Lung (tissue), 12 donors: Measurements from ENCODE around the gene FLNB. TPM values are rescaled to one million over a fixed set of nuclear protein-coding genes. Genes with fewer than 3 reads are reported as not detected.

Experiments used
- ATAC-seq: fragments of 200-7000 bp; cut with Tn5 transposase; one replicate; pipeline ENCODE4 v1.9.1; 2020; ENCODE audit warnings: moderate number of reproducible peaks; ENCODE audit not compliant: insufficient read depth, low FRiP score
- DNase-seq, 3 donors: peaks; one replicate each; pipeline ENCODE4 v3.0.0-alpha.2; 2013 to 2017
- H3K27ac ChIP-seq, 2 donors: one replicate each; pipeline ENCODE4 v1.5.1; 2013; ENCODE audit warnings: mild to moderate bottlenecking in 2 of 2, moderate library complexity in 2 of 2, control low read depth in 1 of 2, inconsistent platforms in 1 of 2, low read depth in 1 of 2, low read length in 1 of 2
- H3K27me3 ChIP-seq, 3 donors: one replicate each; pipeline ENCODE4 v1.5.1; 2013; ENCODE audit warnings: low read length in 2 of 3; ENCODE audit not compliant: control insufficient read depth in 3 of 3, insufficient read depth in 3 of 3
- H3K36me3 ChIP-seq, 4 donors: one replicate each; pipeline ENCODE4 v1.5.1; 2013; ENCODE audit warnings: low read length in 4 of 4, mild to moderate bottlenecking in 1 of 4, moderate library complexity in 1 of 4; ENCODE audit not compliant: control insufficient read depth in 4 of 4, insufficient read depth in 4 of 4
- H3K4me1 ChIP-seq, 5 donors: one replicate each; pipeline ENCODE4 v1.5.1; 2013; ENCODE audit warnings: low read length in 5 of 5, mild to moderate bottlenecking in 2 of 5, moderate library complexity in 1 of 5; ENCODE audit not compliant: control insufficient read depth in 5 of 5, insufficient read depth in 5 of 5
- H3K4me3 ChIP-seq: one replicate; pipeline ENCODE4 v1.5.1; 2013; ENCODE audit warnings: mild to moderate bottlenecking, control low read depth, moderate library complexity
- H3K9ac ChIP-seq, 2 donors: one replicate each; pipeline ENCODE4 v1.5.1; 2013; ENCODE audit warnings: low read length in 2 of 2, control low read depth in 1 of 2; ENCODE audit not compliant: insufficient read depth in 1 of 2
- H3K9me3 ChIP-seq, 4 donors: one replicate each; pipeline ENCODE4 v1.5.1; 2013; ENCODE audit warnings: low read length in 3 of 4, mild to moderate bottlenecking in 1 of 4, moderate library complexity in 1 of 4; ENCODE audit not compliant: control insufficient read depth in 4 of 4, insufficient read depth in 3 of 4
- whole genome bisulfite sequencing, 2 donors: extraction: QIAGEN DNeasy Blood & Tissue Kit; methylation state at CpG; one replicate each; pipeline ENCODE4 v1.1.7; 2013; 5-methylcytosine and 5-hydroxymethylcytosine counted together
- polyA plus RNA-seq, 2 donors: library from polyadenylated mRNA; stranded (reverse); fragments of 200-250 nt; gene quantifications; one replicate each; pipeline ENCODE4 v1.2.1, GENCODE V29; 2013
- total RNA-seq, 2 donors: library from RNA; depleted of rRNA in 1 of 2; stranded (reverse); fragments of >200 nt in 1 of 2; gene quantifications; one replicate each; pipeline ENCODE4 v1.2.1, GENCODE V29; 2014 to 2021
- TF ChIP-seq, protein P1 (sequence below): IDR thresholded peaks from 2 replicates; pipeline ENCODE4 v1.5.1; 2012; ENCODE audit warnings: mild to moderate bottlenecking; ENCODE audit errors: control extremely low read depth, extremely low read depth
- donor health status: control.
- donor health status: control.
- donor health status: Bipolar disorder and iron deficiency.
- donor health status: healthy.
- donor health status: DM: yes; HTN: yes; CAD: no.

The FLNB gene
- total and polyA plus RNA-seq, 4 donors = 32.4 to 122 (median 93.7) TPM

DNA sequence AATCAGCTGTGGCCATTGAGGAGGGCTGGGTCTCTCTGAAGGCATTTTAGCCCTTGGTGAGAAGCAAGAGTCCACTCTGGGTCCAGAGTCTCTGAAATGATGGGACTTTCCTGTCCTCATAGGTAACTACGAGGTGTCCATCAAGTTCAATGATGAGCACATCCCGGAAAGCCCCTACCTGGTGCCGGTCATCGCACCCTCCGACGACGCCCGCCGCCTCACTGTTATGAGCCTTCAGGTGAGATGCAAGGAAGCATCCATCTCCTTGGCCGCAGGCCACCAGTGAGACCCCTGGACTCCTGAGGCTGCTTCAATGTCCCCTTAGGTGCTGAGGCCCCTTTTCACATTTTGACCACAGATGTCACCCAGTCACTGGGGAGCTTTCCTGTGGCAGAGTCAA lies 147.6 kb downstream of the FLNB start:
- DNase-seq (no peak), ATAC-seq (no peak)
- TF ChIP-seq, protein P1, sequence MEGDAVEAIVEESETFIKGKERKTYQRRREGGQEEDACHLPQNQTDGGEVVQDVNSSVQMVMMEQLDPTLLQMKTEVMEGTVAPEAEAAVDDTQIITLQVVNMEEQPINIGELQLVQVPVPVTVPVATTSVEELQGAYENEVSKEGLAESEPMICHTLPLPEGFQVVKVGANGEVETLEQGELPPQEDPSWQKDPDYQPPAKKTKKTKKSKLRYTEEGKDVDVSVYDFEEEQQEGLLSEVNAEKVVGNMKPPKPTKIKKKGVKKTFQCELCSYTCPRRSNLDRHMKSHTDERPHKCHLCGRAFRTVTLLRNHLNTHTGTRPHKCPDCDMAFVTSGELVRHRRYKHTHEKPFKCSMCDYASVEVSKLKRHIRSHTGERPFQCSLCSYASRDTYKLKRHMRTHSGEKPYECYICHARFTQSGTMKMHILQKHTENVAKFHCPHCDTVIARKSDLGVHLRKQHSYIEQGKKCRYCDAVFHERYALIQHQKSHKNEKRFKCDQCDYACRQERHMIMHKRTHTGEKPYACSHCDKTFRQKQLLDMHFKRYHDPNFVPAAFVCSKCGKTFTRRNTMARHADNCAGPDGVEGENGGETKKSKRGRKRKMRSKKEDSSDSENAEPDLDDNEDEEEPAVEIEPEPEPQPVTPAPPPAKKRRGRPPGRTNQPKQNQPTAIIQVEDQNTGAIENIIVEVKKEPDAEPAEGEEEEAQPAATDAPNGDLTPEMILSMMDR = no peak
- Histone ChIP-seq H3K9me3 (no peaks in the 10 kb centered on the region), H3K27ac (no peak overlapping the region), H3K4me1 (peaks cover 0 to 39% (median 7%) of the 10 kb centered on the region in 5 donors), H3K4me3 (no peak overlapping the region), H3K9ac (no peak overlapping the region), H3K36me3 (peaks cover 2 to 52% (median 8%) of the 10 kb centered on the region in 4 donors), H3K27me3 (no peaks in the 10 kb centered on the region)
- WGBS, 2 donors = 97 to 98% methylated on average over 10 of the region's 10 CpGs

DNA sequence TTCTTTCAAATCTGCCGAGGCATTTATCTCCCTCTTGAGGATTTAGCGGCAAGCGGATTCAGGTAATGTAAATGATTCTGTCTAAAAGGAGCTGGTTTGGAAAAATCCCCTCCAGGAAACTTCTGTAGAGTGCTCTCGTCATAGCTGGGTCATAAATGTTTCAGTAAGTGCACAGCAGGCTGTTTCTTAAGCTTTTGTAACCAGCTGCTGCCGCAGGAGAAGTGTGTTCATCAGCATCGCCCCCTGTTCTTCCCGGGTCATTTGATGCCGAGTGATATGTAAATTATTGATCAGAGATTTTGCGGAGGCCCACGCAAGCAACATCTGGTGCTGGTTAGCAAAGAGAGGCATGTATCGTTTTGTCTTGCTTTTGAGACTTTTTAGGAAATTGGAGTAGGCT lies 149.5 kb downstream of the FLNB start:
- H3K9me3 ChIP-seq = peaks cover 0 to 6% (median 0%) of the 10 kb centered on the region in 4 donors
- no peak overlapping the region for H3K9ac ChIP-seq
- WGBS, 2 donors = 83 to 88% methylated on average over 11 of the region's 11 CpGs
- ATAC-seq (no peak), DNase-seq (peak in 1 of 3 donors; percentile 25)
- peaks cover 0 to 43% (median 6%) of the 10 kb centered on the region in 4 donors for H3K36me3 ChIP-seq
- no peak overlapping the region for H3K27ac ChIP-seq
- H3K4me1 ChIP-seq = peaks cover under 1 to 48% (median 9%) of the 10 kb centered on the region in 5 donors
- no peaks in the 10 kb centered on the region for H3K27me3 ChIP-seq
- TF ChIP-seq, protein P1 = no peak
- H3K4me3 ChIP-seq = no peak overlapping the region

DNA sequence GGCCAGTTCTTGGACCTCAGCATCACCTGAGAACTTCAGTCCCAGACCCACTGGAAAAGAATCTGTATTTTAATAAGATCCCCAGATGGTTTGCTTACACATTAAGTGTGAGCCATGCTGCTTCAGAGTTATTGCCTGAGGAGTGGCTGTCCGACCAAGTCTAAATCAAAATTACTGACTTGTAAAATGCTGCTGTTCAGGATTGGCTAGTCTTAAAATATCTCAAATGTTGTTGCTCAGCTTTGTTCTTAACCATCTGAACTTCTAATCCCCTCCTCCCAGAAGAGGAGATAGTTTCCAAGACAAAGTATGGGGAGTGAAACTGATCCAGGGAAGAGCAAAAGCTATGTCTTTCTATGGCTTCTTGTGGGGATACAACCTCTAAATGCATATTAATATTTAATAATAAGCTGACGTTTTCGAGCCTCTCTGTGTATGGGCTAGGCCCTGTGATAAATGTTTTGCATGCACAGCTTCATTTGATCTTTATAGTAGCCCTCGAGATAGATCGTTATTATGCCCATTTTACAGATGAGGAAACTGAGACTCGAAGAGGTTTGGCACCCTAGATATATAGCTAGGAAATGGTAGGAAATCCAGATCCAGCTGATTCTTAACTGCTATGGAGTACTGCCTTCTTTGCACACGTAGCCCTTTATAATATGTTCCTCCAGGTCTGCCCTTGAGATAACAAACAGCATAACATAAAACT lies 150.4 kb downstream of the FLNB start:
- H3K9ac ChIP-seq = no peak overlapping the region
- peaks cover 4 to 56% (median 16%) of the 10 kb centered on the region in 5 donors for H3K4me1 ChIP-seq
- no peaks in the 10 kb centered on the region for H3K27me3 ChIP-seq
- peaks cover 0 to 6% (median 0%) of the 10 kb centered on the region in 4 donors for H3K9me3 ChIP-seq
- ATAC-seq (no peak), DNase-seq (no peak)
- TF ChIP-seq, protein P1 = no peak
- peaks cover 0 to 43% (median 5%) of the 10 kb centered on the region in 4 donors for H3K36me3 ChIP-seq
- 95 to 97% methylated on average over 7 of the region's 7 CpGs for WGBS, 2 donors
- H3K27ac ChIP-seq = no peak overlapping the region
- no peak overlapping the region for H3K4me3 ChIP-seq

DNA sequence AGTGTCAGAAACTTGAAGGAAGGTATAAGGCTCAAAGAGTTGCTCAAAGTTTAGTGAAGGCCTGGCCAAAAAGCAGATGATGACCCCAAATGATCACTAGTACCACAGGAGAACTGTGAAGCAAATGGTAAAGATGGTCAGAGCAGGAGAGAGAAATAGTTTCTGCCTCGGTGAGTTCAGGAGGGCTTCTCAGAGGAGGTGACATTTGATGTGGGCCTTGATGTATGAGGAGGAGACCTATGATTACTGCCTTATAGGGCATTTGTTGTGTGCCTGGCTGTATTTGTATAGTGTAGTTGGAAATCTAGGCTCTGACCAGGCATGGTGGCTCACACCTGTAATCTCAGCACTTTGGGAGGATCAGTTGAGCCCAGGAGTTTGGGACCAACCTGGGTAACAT lies 152.2 kb downstream of the FLNB start:
- Histone ChIP-seq H3K4me1 (peaks cover 4 to 74% (median 30%) of the 10 kb centered on the region in 5 donors), H3K9ac (no peak overlapping the region), H3K4me3 (no peak overlapping the region), H3K27me3 (no peaks in the 10 kb centered on the region), H3K9me3 (peaks cover 0 to 6% (median 0%) of the 10 kb centered on the region in 4 donors), H3K27ac (no peak overlapping the region), H3K36me3 (peaks cover 0 to 40% (median 4%) of the 10 kb centered on the region in 4 donors)
- DNase-seq = no peak
- TF ChIP-seq, protein P1 = no peak
- ATAC-seq = no peak
- WGBS, 2 donors = 97 to 100% methylated on average over 1 of the region's 1 CpG
